Measurements from ENCODE around the gene S100A16. TPM values are rescaled to one million over a fixed set of nuclear protein-coding genes. Genes with fewer than 3 reads are reported as not detected.

The S100A16 gene
- polyA plus RNA-seq, 2 of the 4 experiments (the other 2 are of a cell fraction): 270 to 298 TPM

DNA sequence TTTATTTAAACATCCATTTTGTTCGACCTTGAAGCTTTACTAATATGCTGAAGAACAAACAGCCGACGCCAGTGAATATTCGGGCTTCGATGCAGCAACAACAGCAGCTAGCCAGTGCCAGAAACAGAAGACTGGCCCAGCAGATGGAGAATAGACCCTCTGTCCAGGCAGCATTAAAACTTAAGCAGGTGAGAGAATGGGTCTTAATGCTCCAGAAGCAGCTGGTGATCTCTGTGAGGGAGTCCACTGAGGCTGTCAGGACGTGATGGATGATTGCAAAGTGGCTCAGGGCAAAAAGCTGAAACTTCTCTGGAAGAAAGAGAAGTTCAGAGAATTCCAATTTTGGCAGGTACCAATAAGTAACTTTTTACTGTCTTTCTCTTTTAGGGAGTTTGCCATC, 25.3 kb upstream of the S100A16 start:
- TF ChIP-seq, protein P1, sequence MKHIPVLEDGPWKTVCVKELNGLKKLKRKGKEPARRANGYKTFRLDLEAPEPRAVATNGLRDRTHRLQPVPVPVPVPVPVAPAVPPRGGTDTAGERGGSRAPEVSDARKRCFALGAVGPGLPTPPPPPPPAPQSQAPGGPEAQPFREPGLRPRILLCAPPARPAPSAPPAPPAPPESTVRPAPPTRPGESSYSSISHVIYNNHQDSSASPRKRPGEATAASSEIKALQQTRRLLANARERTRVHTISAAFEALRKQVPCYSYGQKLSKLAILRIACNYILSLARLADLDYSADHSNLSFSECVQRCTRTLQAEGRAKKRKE (CRISPR knock-in tag; IDR thresholded peaks at IDR 0.05; ENCODE audit: low read depth): no peak
- TF ChIP-seq EHF (CRISPR knock-in tag; IDR thresholded peaks at IDR 0.05) (no peak), CBX8 (IDR thresholded peaks at IDR 0.05) (no peak), CEBPB (IDR thresholded peaks at IDR 0.05) (no peak), EHMT2 (IDR thresholded peaks at IDR 0.05; ENCODE audit: low read depth) (no peak), POLR2A (IDR thresholded peaks at IDR 0.05; ENCODE audit: low read length) (no peak), JUN (IDR thresholded peaks at IDR 0.05) (no peak), ZC3H11A (IDR thresholded peaks at IDR 0.05) (no peak), ZSCAN20 (CRISPR knock-in tag; IDR thresholded peaks at IDR 0.05) (no peak), HOXB13 (CRISPR knock-in tag; IDR thresholded peaks at IDR 0.05; ENCODE audit: low read depth) (no peak), TFCP2L1 (CRISPR knock-in tag; IDR thresholded peaks at IDR 0.05) (no peak), ESRRA (IDR thresholded peaks at IDR 0.05; ENCODE audit: borderline replicate concordance, low read length) (no peak), ZNF302 (CRISPR knock-in tag; IDR thresholded peaks at IDR 0.05) (no peak), FOXS1 (CRISPR knock-in tag; IDR thresholded peaks at IDR 0.05) (no peak), RARB (CRISPR knock-in tag; IDR thresholded peaks at IDR 0.05) (no peak), HOXA7 (CRISPR knock-in tag; IDR thresholded peaks at IDR 0.05) (no peak), HDAC2 (IDR thresholded peaks at IDR 0.05) (no peak)
- TF ChIP-seq, protein P2, sequence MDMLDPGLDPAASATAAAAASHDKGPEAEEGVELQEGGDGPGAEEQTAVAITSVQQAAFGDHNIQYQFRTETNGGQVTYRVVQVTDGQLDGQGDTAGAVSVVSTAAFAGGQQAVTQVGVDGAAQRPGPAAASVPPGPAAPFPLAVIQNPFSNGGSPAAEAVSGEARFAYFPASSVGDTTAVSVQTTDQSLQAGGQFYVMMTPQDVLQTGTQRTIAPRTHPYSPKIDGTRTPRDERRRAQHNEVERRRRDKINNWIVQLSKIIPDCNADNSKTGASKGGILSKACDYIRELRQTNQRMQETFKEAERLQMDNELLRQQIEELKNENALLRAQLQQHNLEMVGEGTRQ (IDR thresholded peaks at IDR 0.05): no peak
- TF ChIP-seq, protein P3, sequence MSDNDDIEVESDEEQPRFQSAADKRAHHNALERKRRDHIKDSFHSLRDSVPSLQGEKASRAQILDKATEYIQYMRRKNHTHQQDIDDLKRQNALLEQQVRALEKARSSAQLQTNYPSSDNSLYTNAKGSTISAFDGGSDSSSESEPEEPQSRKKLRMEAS (IDR thresholded peaks at IDR 0.05): no peak
- H3K4me3 ChIP-seq: no peak overlapping the region
- ChIA-PET CTCF (interaction anchor here (0.8 to 3.1 kb wide), 15 partner anchors 8 to 348 kb away, joined by 3 to 19 read pairs (median 5); partner anchors contain the start of genes RAB13, S100A1 and S100A13), POLR2A (interaction anchor here (1.1 to 3.1 kb wide), 2 partner anchors 9 to 66 kb away, joined by 3 to 9 read pairs; no protein-coding TSS in a partner anchor)
- H3K27ac ChIP-seq: no peak overlapping the region
- no peaks in the 10 kb centered on the region for H3K9me3 ChIP-seq
- DNase-seq (ENCODE audit: low read depth in 1 of 2, low spot score in 1 of 2): no peak
- H3K4me1 ChIP-seq: peaks cover 20% of the 10 kb centered on the region
- no peak for ATAC-seq
- no peak for FAIRE-seq
- no peak overlapping the region for H3K4me2 ChIP-seq
- WGBS (ENCODE audit: missing lambda C conversion rate): 88% methylated on average over 6 of the region's 6 CpGs

DNA sequence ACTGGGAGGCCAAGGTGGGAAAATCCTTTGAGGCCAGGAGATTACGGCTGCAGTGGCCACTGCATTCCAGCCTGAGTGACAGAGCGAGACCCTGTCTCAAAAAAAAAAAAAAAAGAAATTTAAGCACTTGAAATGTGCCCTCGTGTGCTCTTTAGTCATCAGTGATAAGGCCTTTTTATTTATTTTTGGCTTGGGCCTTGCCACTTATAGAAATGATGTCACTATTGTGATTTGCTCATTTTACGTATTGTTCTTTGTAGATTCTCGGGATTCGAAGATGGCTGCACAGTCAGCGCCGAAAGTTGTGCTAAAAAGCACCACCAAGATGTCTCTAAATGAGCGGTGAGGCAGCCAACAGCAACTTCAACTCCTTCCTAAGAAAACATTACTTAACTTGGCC, 23.4 kb upstream of the S100A16 start:
- 96% methylated on average over 9 of the region's 9 CpGs for WGBS (ENCODE audit: missing lambda C conversion rate)
- ATAC-seq (no peak), DNase-seq (ENCODE audit: low read depth in 1 of 2, low spot score in 1 of 2) (no peak), FAIRE-seq (no peak)
- Histone ChIP-seq H3K4me1 (peaks cover 25% of the 10 kb centered on the region), H3K4me3 (no peak overlapping the region), H3K9me3 (no peaks in the 10 kb centered on the region), H3K27ac (no peak overlapping the region), H3K4me2 (peak overlapping the region; percentile 98)
- TF ChIP-seq HEYL (CRISPR knock-in tag; IDR thresholded peaks at IDR 0.05) (no peak), GATA3 (IDR thresholded peaks at IDR 0.05; ENCODE audit: borderline replicate concordance) (no peak), NFE2L2 (conservative IDR thresholded peaks at IDR 0.05; ENCODE audit: low read length) (no peak)
- TF ChIP-seq, protein P4, sequence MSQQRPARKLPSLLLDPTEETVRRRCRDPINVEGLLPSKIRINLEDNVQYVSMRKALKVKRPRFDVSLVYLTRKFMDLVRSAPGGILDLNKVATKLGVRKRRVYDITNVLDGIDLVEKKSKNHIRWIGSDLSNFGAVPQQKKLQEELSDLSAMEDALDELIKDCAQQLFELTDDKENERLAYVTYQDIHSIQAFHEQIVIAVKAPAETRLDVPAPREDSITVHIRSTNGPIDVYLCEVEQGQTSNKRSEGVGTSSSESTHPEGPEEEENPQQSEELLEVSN (IDR thresholded peaks at IDR 0.05; ENCODE audit: borderline replicate concordance, low read depth): no peak
- TF ChIP-seq, protein P5, sequence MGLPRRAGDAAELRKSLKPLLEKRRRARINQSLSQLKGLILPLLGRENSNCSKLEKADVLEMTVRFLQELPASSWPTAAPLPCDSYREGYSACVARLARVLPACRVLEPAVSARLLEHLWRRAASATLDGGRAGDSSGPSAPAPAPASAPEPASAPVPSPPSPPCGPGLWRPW (IDR thresholded peaks at IDR 0.05): no peak
- ChIA-PET POLR2A (no interaction called here), CTCF (interaction anchor here (1.1 to 3.1 kb wide), 3 partner anchors 9 to 103 kb away, joined by 4 to 19 read pairs (median 10); partner anchors contain the start of genes S100A1 and S100A13)

DNA sequence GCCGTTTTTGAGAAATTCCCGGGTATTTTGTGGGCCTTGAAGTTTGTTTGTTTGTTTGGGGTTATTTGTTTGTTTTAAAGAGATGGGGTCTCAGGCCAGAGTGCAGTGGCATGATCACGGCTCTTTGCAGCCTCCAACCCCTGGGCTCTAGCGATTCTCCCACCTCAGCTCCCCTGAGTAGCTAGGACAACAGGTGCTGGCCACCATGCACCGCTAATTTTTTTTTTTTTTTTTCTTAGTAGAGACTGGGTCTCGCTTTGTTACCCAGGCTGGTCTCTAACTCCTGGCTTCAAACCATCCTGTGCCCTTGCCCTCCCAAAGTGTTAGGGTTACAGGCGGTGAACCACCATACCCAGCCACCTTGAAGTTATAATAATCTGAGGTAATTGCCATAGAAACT, 22.9 kb upstream of the S100A16 start:
- Histone ChIP-seq H3K4me2 (peak overlapping the region; percentile 98), H3K4me1 (peaks cover 25% of the 10 kb centered on the region), H3K27ac (peak overlapping the region in 1 of 2 experiments; percentile 99; a peak in 2 of 6 replicates), H3K4me3 (peak overlapping the region; percentile 90), H3K9me3 (no peaks in the 10 kb centered on the region)
- ChIA-PET POLR2A (interaction anchor here (2.5 to 2.6 kb wide), 2 partner anchors 9 to 22 kb away, joined by 48 to 49 read pairs; partner anchors contain the start of genes S100A14 and S100A16), CTCF (interaction anchor here (0.6 to 3.4 kb wide), 4 partner anchors 15 to 102 kb away, joined by 3 to 32 read pairs (median 16); no protein-coding TSS in a partner anchor)
- ATAC-seq: no peak
- TF ChIP-seq KDM1A (IDR thresholded peaks at IDR 0.05; ENCODE audit: low read depth): no peak
- TF ChIP-seq RCOR1 (IDR thresholded peaks at IDR 0.05; ENCODE audit: low read depth, low read length): no peak
- TF ChIP-seq POLR2A (IDR thresholded peaks at IDR 0.05; ENCODE audit: low read length): no peak
- TF ChIP-seq CBX2 (IDR thresholded peaks at IDR 0.05; ENCODE audit: borderline replicate concordance, low read depth): no peak
- WGBS (ENCODE audit: missing lambda C conversion rate): 81% methylated on average over 7 of the region's 7 CpGs
- FAIRE-seq: no peak
- no peak for DNase-seq (ENCODE audit: low read depth in 1 of 2, low spot score in 1 of 2)

All from A549 (cell line).